ENCODE results near the gene SORCS2. TPM values are rescaled to one million over a fixed set of nuclear protein-coding genes. Genes with fewer than 3 reads are reported as not detected.

The SORCS2 gene
- total RNA-seq, 1 experiment from 2014 or later, result 0.06 TPM

GRCh38 chr4:7747566-7747965 is 555.2 kb downstream of the SORCS2 start:
- Histone ChIP-seq H3K9me3 (ENCODE audit: low read depth, low read length, poor library complexity, severe bottlenecking) (no peaks in the 10 kb centered on the region), H3K4me1 (ENCODE audit: insufficient read depth, low read length, poor library complexity, severe bottlenecking) (no peaks in the 10 kb centered on the region), H3K27me3 (replicated peaks; ENCODE audit: insufficient read depth, low read depth, low read length, poor library complexity) (no peaks in the 10 kb centered on the region), H3K27ac (ENCODE audit: low read depth, low read length, poor library complexity, severe bottlenecking) (no peak overlapping the region), H3K4me3 (ENCODE audit: low read depth, low read length, poor library complexity, severe bottlenecking) (no peak overlapping the region), H3K36me3 (ENCODE audit: insufficient read depth, low read length, poor library complexity, severe bottlenecking) (no peaks in the 10 kb centered on the region)
- no TSS peak for BruUV-seq (replicated peaks)
- no peak for DNase-seq (ENCODE audit: low spot score)
- intact Hi-C loops (cut with micrococcal nuclease; ENCODE audit: unreplicated experiment), result no loop called here
- ChIA-PET CTCF (interaction anchor here (0.6 kb wide), 1 partner anchor 217 kb away, joined by 5 read pairs; no protein-coding TSS in a partner anchor), POLR2A (ENCODE audit: low non-redundant PET) (no interaction called here)
- TF ChIP-seq, protein P1, sequence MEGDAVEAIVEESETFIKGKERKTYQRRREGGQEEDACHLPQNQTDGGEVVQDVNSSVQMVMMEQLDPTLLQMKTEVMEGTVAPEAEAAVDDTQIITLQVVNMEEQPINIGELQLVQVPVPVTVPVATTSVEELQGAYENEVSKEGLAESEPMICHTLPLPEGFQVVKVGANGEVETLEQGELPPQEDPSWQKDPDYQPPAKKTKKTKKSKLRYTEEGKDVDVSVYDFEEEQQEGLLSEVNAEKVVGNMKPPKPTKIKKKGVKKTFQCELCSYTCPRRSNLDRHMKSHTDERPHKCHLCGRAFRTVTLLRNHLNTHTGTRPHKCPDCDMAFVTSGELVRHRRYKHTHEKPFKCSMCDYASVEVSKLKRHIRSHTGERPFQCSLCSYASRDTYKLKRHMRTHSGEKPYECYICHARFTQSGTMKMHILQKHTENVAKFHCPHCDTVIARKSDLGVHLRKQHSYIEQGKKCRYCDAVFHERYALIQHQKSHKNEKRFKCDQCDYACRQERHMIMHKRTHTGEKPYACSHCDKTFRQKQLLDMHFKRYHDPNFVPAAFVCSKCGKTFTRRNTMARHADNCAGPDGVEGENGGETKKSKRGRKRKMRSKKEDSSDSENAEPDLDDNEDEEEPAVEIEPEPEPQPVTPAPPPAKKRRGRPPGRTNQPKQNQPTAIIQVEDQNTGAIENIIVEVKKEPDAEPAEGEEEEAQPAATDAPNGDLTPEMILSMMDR (conservative IDR thresholded peaks at IDR 0.05; ENCODE audit: low read depth, low read length), result no peak
- no peak for TF ChIP-seq EZH2 (IDR thresholded peaks at IDR 0.05; ENCODE audit: borderline replicate concordance, low read depth, low read length, poor library complexity, severe bottlenecking)

DNA sequence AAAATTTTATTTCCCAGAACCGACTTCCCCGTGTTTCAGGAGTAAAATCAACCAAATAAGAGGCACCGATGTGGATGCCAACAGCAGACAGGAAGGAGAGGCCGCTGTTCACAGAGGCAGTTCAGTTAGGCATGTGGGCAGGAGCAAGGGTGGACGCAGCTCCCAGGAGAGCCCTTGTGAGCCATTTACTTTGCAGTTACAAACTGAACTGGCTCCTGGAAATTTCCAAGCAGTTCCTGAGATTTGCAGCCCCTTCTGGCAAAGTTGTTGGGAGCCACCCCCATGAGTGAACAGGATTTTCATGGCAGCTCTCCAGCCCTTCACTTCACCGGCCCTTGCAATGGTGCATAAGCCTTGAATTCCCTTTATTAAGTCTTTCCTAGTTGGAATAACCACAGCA is 558.2 kb downstream of the SORCS2 start:
- H3K4me1 ChIP-seq (ENCODE audit: insufficient read depth, low read length, poor library complexity, severe bottlenecking), result no peaks in the 10 kb centered on the region
- TF ChIP-seq, protein P1 (conservative IDR thresholded peaks at IDR 0.05; ENCODE audit: low read depth, low read length), result no peak
- no peak for TF ChIP-seq EZH2 (IDR thresholded peaks at IDR 0.05; ENCODE audit: borderline replicate concordance, low read depth, low read length, poor library complexity, severe bottlenecking)
- POLR2A ChIA-PET (ENCODE audit: low non-redundant PET), result no interaction called here
- H3K36me3 ChIP-seq (ENCODE audit: insufficient read depth, low read length, poor library complexity, severe bottlenecking), result no peaks in the 10 kb centered on the region
- intact Hi-C loops (cut with micrococcal nuclease; ENCODE audit: unreplicated experiment), result no loop called here
- H3K4me3 ChIP-seq (ENCODE audit: low read depth, low read length, poor library complexity, severe bottlenecking), result no peak overlapping the region
- no TSS peak for BruUV-seq (replicated peaks)
- CTCF ChIA-PET, result no interaction called here
- DNase-seq (ENCODE audit: low spot score), result no peak
- no peak overlapping the region for H3K27ac ChIP-seq (ENCODE audit: low read depth, low read length, poor library complexity, severe bottlenecking)
- no peaks in the 10 kb centered on the region for H3K9me3 ChIP-seq (ENCODE audit: low read depth, low read length, poor library complexity, severe bottlenecking)
- H3K27me3 ChIP-seq (replicated peaks; ENCODE audit: insufficient read depth, low read depth, low read length, poor library complexity), result no peaks in the 10 kb centered on the region

GRCh38 chr4:7750972-7751371 is 558.6 kb downstream of the SORCS2 start:
- CTCF ChIA-PET, result no interaction called here
- BruUV-seq (replicated peaks), result no TSS peak

More at GRCh38 chr4:7750972-7751371, 558.6 kb downstream of the SORCS2 start:
- TF ChIP-seq, protein P1 (conservative IDR thresholded peaks at IDR 0.05; ENCODE audit: low read depth, low read length), result no peak
- no peak for TF ChIP-seq EZH2 (IDR thresholded peaks at IDR 0.05; ENCODE audit: borderline replicate concordance, low read depth, low read length, poor library complexity, severe bottlenecking)
- POLR2A ChIA-PET (ENCODE audit: low non-redundant PET), result no interaction called here
- H3K27ac ChIP-seq (ENCODE audit: low read depth, low read length, poor library complexity, severe bottlenecking), result no peak overlapping the region
- intact Hi-C loops (cut with micrococcal nuclease; ENCODE audit: unreplicated experiment), result no loop called here
- no peaks in the 10 kb centered on the region for H3K9me3 ChIP-seq (ENCODE audit: low read depth, low read length, poor library complexity, severe bottlenecking)
- no peak overlapping the region for H3K4me3 ChIP-seq (ENCODE audit: low read depth, low read length, poor library complexity, severe bottlenecking)
- no peaks in the 10 kb centered on the region for H3K4me1 ChIP-seq (ENCODE audit: insufficient read depth, low read length, poor library complexity, severe bottlenecking)
- no peaks in the 10 kb centered on the region for H3K36me3 ChIP-seq (ENCODE audit: insufficient read depth, low read length, poor library complexity, severe bottlenecking)
- no peak for DNase-seq (ENCODE audit: low spot score)
- H3K27me3 ChIP-seq (replicated peaks; ENCODE audit: insufficient read depth, low read depth, low read length, poor library complexity), result no peaks in the 10 kb centered on the region

All from A673 (cell line).